Pancreas (tissue), 10 donors: ENCODE measurements around the gene TMEM271. TPM values are rescaled to one million over a fixed set of nuclear protein-coding genes. Genes with fewer than 3 reads are reported as not detected.
"Not testable (repeated sequence)": the region's sequence is repeated elsewhere in the genome, so short reads cannot be mapped to it uniquely, and the experiment has no call there.

Experiments used
- ATAC-seq, 4 donors: fragments of 200-7000 bp; cut with Tn5 transposase; one replicate each; pipeline versions ENCODE4 v1.8.0 to v1.9.1; 2020; ENCODE audit warnings: mild to moderate bottlenecking in 4 of 4, moderate library complexity in 4 of 4
- DNase-seq, 6 donors: peaks; one replicate each; pipeline ENCODE4 v3.0.0-alpha.2; 2020
- FAIRE-seq: peaks from 2 replicates; lab custom pipeline; 2012; peaks lifted over from hg19 to GRCh38; lab: Jason Lieb, UNC
- H3K27ac ChIP-seq, 4 donors: fragments of 200-600 bp; sonication (generic); 1 replicate in 3 of 4; 2 replicates in 1 of 4; pipeline versions ENCODE4 v1.5.0 to v1.8.0; 2020
- H3K27me3 ChIP-seq, 4 donors: fragments of 200-600 bp; one replicate each; pipeline ENCODE4 v1.8.0; 2021
- H3K36me3 ChIP-seq, 3 donors: fragments of 200-600 bp; sonication (generic) in 1 of 3; one replicate each; pipeline versions ENCODE4 v1.5.0 to v1.8.0; 2020 to 2021
- H3K4me1 ChIP-seq, 3 donors: fragments of 200-600 bp; one replicate each; pipeline ENCODE4 v1.8.0; 2021
- H3K4me3 ChIP-seq, 4 donors: fragments of 200-600 bp; sonication (generic) in 2 of 4; one replicate each; pipeline versions ENCODE4 v1.5.0 to v1.8.0; 2020 to 2021
- H3K9me3 ChIP-seq, 4 donors: fragments of 200-600 bp; one replicate each; pipeline ENCODE4 v1.8.0; 2021
- WGBS, 2 donors: extraction: QIAGEN DNeasy Blood & Tissue Kit; methylation state at CpG; one replicate each; pipeline ENCODE4 v1.1.7; 2013; 5-methylcytosine and 5-hydroxymethylcytosine counted together
- intact Hi-C, 3 donors: fragments of 100-400 bp; cut with DNase I; formaldehyde crosslinking; loops; one replicate each; pipeline versions ENCODE4 v1.11.1 to v1.14.2; 2022
- polyA plus RNA-seq, 2 donors: library from polyadenylated mRNA; stranded (reverse); fragments of 200-250 nt; gene quantifications; one replicate each; pipeline ENCODE4 v1.2.3, GENCODE V29; 2013
- total RNA-seq, 6 donors: library from RNA; stranded (reverse); fragmentation: NEBNext Ultra II Directional in 4 of 6; extraction: Animal tissue kit (Norgen Biotek cat#: 25700) in 4 of 6; gene quantifications; one replicate each; pipeline versions ENCODE4 v1.2.1 to v1.2.4, GENCODE V29; 2021 to 2023
- TF ChIP-seq, protein P1 (sequence below), 4 donors: fragments of 200-600 bp; sonication (generic) in 3 of 4; IDR thresholded peaks; one replicate each; pipeline versions ENCODE4 v1.5.0 to v1.8.0; 2021; ENCODE audit warnings: antibody characterized with exemption in 4 of 4
- donor health status: healthy with polysubstance abuse.
- donor health status: DM: no; HTN: no; CAD: no; lungs with moderate emphysema.
- donor health status: DM: no; HTN: no; CAD: no.
- donor health status: control.
- donor health status: control.
- donor health status: Bipolar disorder and iron deficiency.
- donor health status: DM: yes; HTN: yes; CAD: no.
- donor health status: DM: no; HTN: no; CAD: no.
- donor health status: DM: no; HTN: no; CAD: no.
- donor health status: DM: yes; HTN: yes; CAD: no.

Gene TMEM271
- total and polyA plus RNA-seq, 8 donors = 0.04 to 0.35 (median 0.23) TPM; not detected in 2

- intact Hi-C loops = no loop called here
- no peak for ATAC-seq
- H3K27ac ChIP-seq = no peak overlapping the region
- WGBS, 2 donors = 54 to 59% methylated on average over 10 of the region's 10 CpGs
- no peaks in the 10 kb centered on the region for H3K36me3 ChIP-seq
- no peaks in the 10 kb centered on the region for H3K9me3 ChIP-seq
- no peak for DNase-seq
- FAIRE-seq = no peak
- no peaks in the 10 kb centered on the region for H3K27me3 ChIP-seq
- no peak overlapping the region for H3K4me3 ChIP-seq
- TF ChIP-seq, protein P1, sequence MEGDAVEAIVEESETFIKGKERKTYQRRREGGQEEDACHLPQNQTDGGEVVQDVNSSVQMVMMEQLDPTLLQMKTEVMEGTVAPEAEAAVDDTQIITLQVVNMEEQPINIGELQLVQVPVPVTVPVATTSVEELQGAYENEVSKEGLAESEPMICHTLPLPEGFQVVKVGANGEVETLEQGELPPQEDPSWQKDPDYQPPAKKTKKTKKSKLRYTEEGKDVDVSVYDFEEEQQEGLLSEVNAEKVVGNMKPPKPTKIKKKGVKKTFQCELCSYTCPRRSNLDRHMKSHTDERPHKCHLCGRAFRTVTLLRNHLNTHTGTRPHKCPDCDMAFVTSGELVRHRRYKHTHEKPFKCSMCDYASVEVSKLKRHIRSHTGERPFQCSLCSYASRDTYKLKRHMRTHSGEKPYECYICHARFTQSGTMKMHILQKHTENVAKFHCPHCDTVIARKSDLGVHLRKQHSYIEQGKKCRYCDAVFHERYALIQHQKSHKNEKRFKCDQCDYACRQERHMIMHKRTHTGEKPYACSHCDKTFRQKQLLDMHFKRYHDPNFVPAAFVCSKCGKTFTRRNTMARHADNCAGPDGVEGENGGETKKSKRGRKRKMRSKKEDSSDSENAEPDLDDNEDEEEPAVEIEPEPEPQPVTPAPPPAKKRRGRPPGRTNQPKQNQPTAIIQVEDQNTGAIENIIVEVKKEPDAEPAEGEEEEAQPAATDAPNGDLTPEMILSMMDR (IDR thresholded peaks at IDR 0.05) = no peak
- no peaks in the 10 kb centered on the region for H3K4me1 ChIP-seq
Observed at GRCh38 chr4:567457-568350, 8.4 kb downstream of the TMEM271 start.

DNA sequence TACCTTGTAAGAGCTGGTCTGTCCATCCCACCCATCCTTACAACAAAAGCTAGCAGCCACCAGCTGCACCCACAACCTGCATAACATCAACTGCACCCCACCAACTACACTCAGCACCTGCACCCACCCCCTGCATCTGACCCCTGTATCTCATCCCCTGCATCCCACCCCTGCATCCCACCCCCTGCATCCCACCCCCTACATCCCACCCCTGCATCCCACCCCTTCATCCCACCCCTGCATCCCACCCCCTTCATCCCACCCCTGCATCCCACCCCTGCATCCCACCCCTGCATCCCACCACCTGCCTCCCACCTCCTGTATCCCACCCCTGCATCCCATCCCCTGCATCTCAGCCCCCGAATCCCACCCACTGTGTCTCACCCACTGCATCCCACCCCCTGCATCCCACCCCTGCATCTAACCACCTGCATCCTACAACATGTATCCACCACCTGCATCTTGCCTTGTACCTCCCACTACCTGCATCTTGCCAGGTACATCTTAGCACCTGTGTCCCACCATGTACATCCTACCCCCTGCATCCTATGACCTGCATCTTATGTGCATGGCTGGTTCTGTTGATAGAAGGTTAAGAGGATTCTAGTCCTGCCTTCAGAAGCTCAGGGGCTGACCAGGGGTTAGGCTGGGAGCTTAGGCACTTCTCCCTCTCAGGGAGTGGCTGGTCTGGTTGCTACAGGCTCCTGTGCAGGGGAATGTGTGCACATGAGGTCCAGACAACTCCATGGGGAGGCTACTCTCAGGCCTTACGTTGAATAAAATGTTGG is 9.4 kb downstream of the TMEM271 start:
- no peak for ATAC-seq
- FAIRE-seq = no peak
- Histone ChIP-seq H3K27ac (no peak overlapping the region), H3K4me1 (no peaks in the 10 kb centered on the region), H3K27me3 (no peaks in the 10 kb centered on the region), H3K36me3 (no peaks in the 10 kb centered on the region), H3K9me3 (no peaks in the 10 kb centered on the region), H3K4me3 (no peak overlapping the region)
- no peak for DNase-seq
- TF ChIP-seq, protein P1 (IDR thresholded peaks at IDR 0.05) = no peak
- intact Hi-C loops = no loop called here
- WGBS, 2 donors = 40 to 43% methylated on average over 2 of the region's 2 CpGs

DNA sequence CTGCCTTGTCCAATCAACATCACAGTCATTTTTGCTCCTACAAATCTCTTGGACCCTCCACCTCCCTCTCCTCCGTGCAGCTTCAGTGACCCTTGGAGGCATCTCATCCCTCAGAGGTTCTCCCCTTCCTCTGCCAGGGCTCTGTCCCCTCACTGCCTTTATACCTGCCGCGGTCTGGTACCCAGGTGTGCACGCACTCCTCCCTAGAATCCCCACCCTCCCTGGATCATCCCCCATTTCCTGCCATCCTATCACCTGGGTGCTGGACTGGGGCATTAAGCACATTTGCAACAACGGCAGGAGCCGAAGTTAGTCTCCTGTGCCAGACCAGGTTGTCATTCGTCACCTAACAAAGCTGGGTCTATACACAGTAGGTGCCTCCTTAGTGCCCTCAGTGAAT is 10.1 kb downstream of the TMEM271 start:
- FAIRE-seq (no peak), DNase-seq (no peak), ATAC-seq (no peak)
- no peaks in the 10 kb centered on the region for H3K27me3 ChIP-seq
- H3K4me3 ChIP-seq = no peak overlapping the region
- H3K27ac ChIP-seq = no peak overlapping the region
- H3K9me3 ChIP-seq = no peaks in the 10 kb centered on the region
- intact Hi-C loops = no loop called here
- H3K4me1 ChIP-seq = no peaks in the 10 kb centered on the region
- no peaks in the 10 kb centered on the region for H3K36me3 ChIP-seq
- 77 to 84% methylated on average over 7 of the region's 7 CpGs for WGBS, 2 donors
- TF ChIP-seq, protein P1 (IDR thresholded peaks at IDR 0.05) = no peak

DNA sequence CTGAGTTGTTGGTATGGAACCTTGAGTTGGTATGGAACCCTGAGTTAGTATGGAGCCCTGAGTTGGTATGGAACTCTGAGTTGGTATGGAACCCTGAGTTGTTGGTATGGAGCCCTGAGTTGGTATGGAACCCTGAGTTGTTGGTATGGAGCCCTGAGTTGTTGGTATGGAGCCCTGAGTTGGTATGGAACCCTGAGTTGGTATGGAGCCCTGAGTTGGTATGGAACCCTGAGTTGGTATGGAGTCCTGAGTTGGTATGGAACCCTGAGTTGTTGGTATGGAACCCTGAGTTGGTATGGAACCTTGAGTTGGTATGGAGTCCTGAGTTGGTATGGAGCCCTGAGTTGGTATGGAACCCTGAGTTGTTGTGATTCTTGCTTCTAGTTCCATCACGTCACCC is 10.5 kb downstream of the TMEM271 start:
- not testable (repeated sequence) for ATAC-seq, FAIRE-seq

DNA sequence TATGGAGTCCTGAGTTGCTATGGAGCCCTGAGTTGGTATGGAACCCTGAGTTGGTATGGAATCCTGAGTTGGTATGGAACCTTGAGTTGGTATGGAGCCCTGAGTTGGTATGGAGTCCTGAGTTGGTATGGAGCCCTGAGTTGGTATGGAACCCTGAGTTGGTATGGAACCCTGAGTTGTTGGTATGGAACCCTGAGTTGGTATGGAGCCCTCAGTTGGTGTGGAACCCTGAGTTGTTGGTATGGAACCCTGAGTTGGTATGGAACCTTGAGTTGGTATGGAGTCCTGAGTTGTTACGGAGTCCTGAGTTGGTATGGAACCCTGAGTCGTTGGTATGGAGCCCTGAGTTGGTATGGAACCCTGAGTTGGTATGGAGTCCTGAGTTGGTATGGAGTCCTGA is 13.6 kb downstream of the TMEM271 start:
- intact Hi-C loops, DNase-seq, H3K9me3 ChIP-seq, ATAC-seq, H3K4me1 ChIP-seq, FAIRE-seq, H3K27ac ChIP-seq, H3K36me3 ChIP-seq, H3K4me3 ChIP-seq, H3K27me3 ChIP-seq: not testable (repeated sequence)
- WGBS, 2 donors = 69 to 89% methylated on average over 2 of the region's 2 CpGs

More for the DNA sequence above, 10.5 kb downstream of the TMEM271 start:
- H3K4me3 ChIP-seq, H3K9me3 ChIP-seq, H3K27ac ChIP-seq, DNase-seq, H3K4me1 ChIP-seq, H3K27me3 ChIP-seq, H3K36me3 ChIP-seq, intact Hi-C loops: not testable (repeated sequence)
- WGBS, 2 donors = 56 to 67% methylated on average over 1 of the region's 1 CpG
